NT2/D1 (cell line): Measurements from ENCODE around the gene UTP15.

Experiments
- DNase-seq: peaks from one replicate; pipeline ENCODE4 v3.0.0-alpha.2; 2011; ENCODE audit warnings: low read depth, low spot score
- H3K27me3 ChIP-seq: 2 replicates; pipeline ENCODE4 v1.6.0; 2011; ENCODE audit warnings: mild to moderate bottlenecking; ENCODE audit not compliant: insufficient read length, insufficient read depth
- H3K36me3 ChIP-seq: 2 replicates; pipeline ENCODE4 v1.6.1; 2011; ENCODE audit warnings: mild to moderate bottlenecking, low read length, mixed read lengths; ENCODE audit not compliant: insufficient read depth, insufficient read length
- H3K4me1 ChIP-seq: 2 replicates; pipeline ENCODE4 v1.5.1; 2011; ENCODE audit not compliant: insufficient read depth, insufficient read length
- H3K4me3 ChIP-seq: 2 replicates; pipeline ENCODE4 v1.5.1; 2011; ENCODE audit warnings: low read depth; ENCODE audit not compliant: insufficient read length
- H3K9ac ChIP-seq: 2 replicates; pipeline ENCODE4 v1.6.0; 2011; ENCODE audit warnings: low read depth; ENCODE audit not compliant: insufficient read length
- H3K9me3 ChIP-seq: 2 replicates; pipeline ENCODE4 v1.5.1; 2011; ENCODE audit warnings: mild to moderate bottlenecking, low read length; ENCODE audit not compliant: insufficient read depth
- SUZ12 ChIP-seq: IDR thresholded peaks from 2 replicates; pipeline ENCODE4 v1.6.1; 2011; ENCODE audit not compliant: insufficient read length, insufficient read depth; ENCODE audit errors: extremely low read depth
- YY1 ChIP-seq: IDR thresholded peaks from 2 replicates; pipeline ENCODE4 v1.6.1; 2011; ENCODE audit not compliant: insufficient read length, insufficient read depth
- ZNF274 ChIP-seq: IDR thresholded peaks from 2 replicates; pipeline ENCODE4 v1.6.1; 2011; ENCODE audit warnings: mild to moderate bottlenecking, low read depth, low read length

Gene UTP15

GRCh38 chr5:73544429-73545402 is 20.8 kb upstream of the UTP15 start:
- Histone ChIP-seq H3K9me3 (no peaks in the 10 kb centered on the region), H3K9ac (no peak overlapping the region), H3K27me3 (no peaks in the 10 kb centered on the region), H3K4me1 (no peaks in the 10 kb centered on the region), H3K36me3 (no peaks in the 10 kb centered on the region), H3K4me3 (no peak overlapping the region)
- TF ChIP-seq SUZ12 = no peak
- TF ChIP-seq ZNF274 = no peak
- DNase-seq = no peak

- H3K36me3 ChIP-seq = no peaks in the 10 kb centered on the region
- no peak for TF ChIP-seq SUZ12
- no peak for TF ChIP-seq ZNF274
- no peak for TF ChIP-seq YY1
- H3K9me3 ChIP-seq = no peaks in the 10 kb centered on the region
- no peaks in the 10 kb centered on the region for H3K27me3 ChIP-seq
- H3K4me1 ChIP-seq = no peaks in the 10 kb centered on the region
- no peak overlapping the region for H3K9ac ChIP-seq
- no peak overlapping the region for H3K4me3 ChIP-seq
- DNase-seq = no peak
These were observed 20.2 kb upstream of the UTP15 start for GRCh38 chr5:73545403-73545779.

- DNase-seq = no peak
- no peaks in the 10 kb centered on the region for H3K27me3 ChIP-seq
- TF ChIP-seq ZNF274 = no peak
- no peak for TF ChIP-seq SUZ12
- no peak for TF ChIP-seq YY1
- H3K36me3 ChIP-seq = peaks cover 3% of the 10 kb centered on the region
- H3K4me3 ChIP-seq = no peak overlapping the region
- H3K9ac ChIP-seq = no peak overlapping the region
- no peaks in the 10 kb centered on the region for H3K4me1 ChIP-seq
- no peaks in the 10 kb centered on the region for H3K9me3 ChIP-seq
These were observed 15.5 kb upstream of the UTP15 start for GRCh38 chr5:73550016-73550415.

GRCh38 chr5:73552642-73553041 is 12.9 kb upstream of the UTP15 start:
- H3K4me1 ChIP-seq = no peaks in the 10 kb centered on the region
- H3K9me3 ChIP-seq = no peaks in the 10 kb centered on the region
- H3K4me3 ChIP-seq = no peak overlapping the region
- no peak overlapping the region for H3K9ac ChIP-seq
- TF ChIP-seq YY1 = no peak
- no peak for TF ChIP-seq SUZ12
- TF ChIP-seq ZNF274 = no peak
- no peak for DNase-seq
- H3K36me3 ChIP-seq = peaks cover 3% of the 10 kb centered on the region
- no peaks in the 10 kb centered on the region for H3K27me3 ChIP-seq

GRCh38 chr5:73558950-73559349 is 6.6 kb upstream of the UTP15 start:
- Histone ChIP-seq H3K4me3 (no peak overlapping the region), H3K9ac (no peak overlapping the region), H3K36me3 (peaks cover 5% of the 10 kb centered on the region), H3K9me3 (no peaks in the 10 kb centered on the region), H3K4me1 (no peaks in the 10 kb centered on the region), H3K27me3 (no peaks in the 10 kb centered on the region)
- TF ChIP-seq YY1 = no peak
- no peak for TF ChIP-seq ZNF274
- TF ChIP-seq SUZ12 = no peak
- no peak for DNase-seq

GRCh38 chr5:73564018-73564417 is 1.5 kb upstream of the UTP15 start:
- peak overlapping the region; percentile 17 for H3K9ac ChIP-seq
- DNase-seq = no peak
- H3K27me3 ChIP-seq = no peaks in the 10 kb centered on the region

GRCh38 chr5:73564675-73565074 is 868 bp upstream of the UTP15 start:
- H3K4me3 ChIP-seq = peak overlapping the region; percentile 95
- no peak for DNase-seq
- H3K36me3 ChIP-seq = peaks cover 22% of the 10 kb centered on the region
- H3K9me3 ChIP-seq = no peaks in the 10 kb centered on the region
- peak overlapping the region; percentile 84 for H3K9ac ChIP-seq
- H3K4me1 ChIP-seq = no peaks in the 10 kb centered on the region
- no peak for TF ChIP-seq YY1
- TF ChIP-seq SUZ12 = no peak
- TF ChIP-seq ZNF274 = no peak
- H3K27me3 ChIP-seq = no peaks in the 10 kb centered on the region

More at GRCh38 chr5:73564018-73564417, 1.5 kb upstream of the UTP15 start:
- peaks cover 16% of the 10 kb centered on the region for H3K36me3 ChIP-seq
- TF ChIP-seq ZNF274 (no peak), SUZ12 (no peak), YY1 (no peak)
- no peaks in the 10 kb centered on the region for H3K9me3 ChIP-seq
- no peak overlapping the region for H3K4me3 ChIP-seq
- no peaks in the 10 kb centered on the region for H3K4me1 ChIP-seq
